Central memory CD4-positive, alpha-beta T cell (primary cell): ENCODE results near the gene SLC9A3.

ENCODE experiments used
- DNase-seq: peaks from one replicate; pipeline ENCODE4 v3.0.0; 2022

SLC9A3 gene

DNA sequence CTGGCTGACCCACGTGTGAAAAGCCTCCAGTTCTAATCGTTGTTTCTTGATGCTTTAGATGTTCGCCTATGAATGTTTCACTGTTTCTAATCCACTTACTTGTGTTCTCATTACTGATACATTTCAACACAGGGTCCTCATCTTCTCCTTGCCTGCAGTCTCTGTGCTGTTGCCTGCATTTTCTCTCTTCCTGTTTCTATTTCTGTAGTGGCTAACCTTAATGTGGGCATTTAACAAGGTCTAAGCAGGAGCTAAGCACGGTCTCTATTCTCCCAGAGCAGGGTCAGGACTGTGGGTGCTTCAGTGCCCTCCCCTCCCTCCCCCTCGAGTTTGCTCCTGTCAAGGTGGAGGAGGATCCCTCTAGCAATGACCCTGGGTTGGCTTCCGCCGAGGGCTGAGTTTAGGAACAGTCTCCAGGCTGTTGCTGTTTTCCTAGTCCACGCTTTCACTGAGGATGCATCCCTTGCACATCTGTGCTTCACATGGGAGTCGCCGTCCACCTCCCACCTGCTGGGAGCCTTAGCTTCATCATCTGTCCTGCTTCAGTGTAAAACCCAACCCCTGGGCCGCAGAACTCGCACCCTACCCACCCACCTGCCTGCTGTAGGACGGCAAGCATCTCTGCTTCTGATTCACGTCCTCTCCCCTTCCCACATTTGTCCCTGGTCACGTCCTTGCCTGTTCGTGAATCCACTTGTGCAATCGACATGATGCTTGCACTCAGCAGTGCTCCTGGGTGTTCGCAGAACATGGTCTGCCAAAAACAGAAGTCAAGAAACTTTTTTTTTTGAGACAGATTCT is 83.6 kb downstream of the SLC9A3 start:
- DNase-seq = no peak

DNA sequence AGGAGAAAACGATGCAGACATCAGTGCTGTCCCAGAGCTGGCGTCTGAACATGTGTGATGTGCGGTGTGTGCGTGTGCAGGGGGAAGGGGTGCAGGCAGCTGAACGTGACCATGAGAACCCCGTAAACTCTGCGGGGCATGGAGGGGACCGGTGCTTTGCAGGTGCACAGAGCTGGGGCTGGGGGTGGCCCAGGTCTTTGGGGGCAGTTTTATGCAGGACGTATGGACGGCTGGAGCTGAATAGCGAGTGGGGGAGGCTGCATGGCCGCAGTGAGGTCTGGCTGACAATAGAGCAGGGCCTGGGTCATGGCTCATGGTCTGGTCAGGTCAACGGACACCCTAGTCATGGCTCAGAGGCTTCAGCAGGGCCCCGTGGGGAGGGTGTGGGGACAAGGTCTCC is 84.6 kb downstream of the SLC9A3 start:
- DNase-seq = no peak

- no peak for DNase-seq
Measured at GRCh38 chr5:439181-439580, 85.1 kb downstream of the SLC9A3 start.

- DNase-seq = no peak
Measured at GRCh38 chr5:438481-438981, 85.7 kb downstream of the SLC9A3 start.

GRCh38 chr5:437281-437771 is 86.9 kb downstream of the SLC9A3 start:
- DNase-seq = no peak

DNA sequence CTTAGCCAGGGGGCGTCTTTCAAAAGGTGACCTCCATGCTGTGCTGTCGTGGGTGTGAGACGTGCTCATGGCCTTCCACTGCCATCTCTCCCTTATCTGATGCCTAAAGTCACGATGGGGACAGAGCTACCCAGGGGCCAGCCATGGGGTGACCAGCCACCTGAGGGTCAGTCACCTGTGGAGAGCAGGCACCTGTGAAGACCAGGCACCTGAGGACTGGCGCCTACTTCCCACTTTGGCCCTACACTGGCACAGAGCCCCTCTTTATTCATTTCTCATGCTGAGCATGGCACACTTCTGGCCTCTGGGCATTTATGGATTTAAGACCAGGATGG is 87.6 kb downstream of the SLC9A3 start:
- DNase-seq = no peak

GRCh38 chr5:435961-436640 is 88.1 kb downstream of the SLC9A3 start:
- no peak for DNase-seq

- no peak for DNase-seq
Measured at GRCh38 chr5:435156-435790, 89.0 kb downstream of the SLC9A3 start.

GRCh38 chr5:434443-435146 is 89.7 kb downstream of the SLC9A3 start:
- no peak for DNase-seq

DNA sequence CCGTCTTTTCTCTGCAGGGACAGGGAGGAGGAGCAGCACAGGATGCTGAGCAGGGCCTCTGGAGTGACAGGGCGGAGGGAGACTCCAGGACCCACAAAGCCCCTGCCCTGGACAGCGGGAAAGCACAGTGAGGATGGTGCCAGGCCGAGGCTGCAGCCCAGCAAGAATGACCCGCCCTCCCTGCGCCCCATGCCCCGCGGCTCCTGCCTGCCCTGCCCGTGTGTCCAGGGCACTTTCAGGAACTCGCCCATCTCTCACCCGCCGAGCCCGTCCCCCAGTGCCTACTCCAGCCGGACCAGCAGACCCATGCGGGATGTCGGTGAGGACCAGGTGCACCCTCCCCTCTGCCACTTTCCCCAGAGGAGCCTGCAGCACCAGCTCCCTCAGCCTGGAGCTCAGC is 90.4 kb downstream of the SLC9A3 start:
- no peak for DNase-seq

GRCh38 chr5:432928-433791 is 91.1 kb downstream of the SLC9A3 start:
- no peak for DNase-seq

DNA sequence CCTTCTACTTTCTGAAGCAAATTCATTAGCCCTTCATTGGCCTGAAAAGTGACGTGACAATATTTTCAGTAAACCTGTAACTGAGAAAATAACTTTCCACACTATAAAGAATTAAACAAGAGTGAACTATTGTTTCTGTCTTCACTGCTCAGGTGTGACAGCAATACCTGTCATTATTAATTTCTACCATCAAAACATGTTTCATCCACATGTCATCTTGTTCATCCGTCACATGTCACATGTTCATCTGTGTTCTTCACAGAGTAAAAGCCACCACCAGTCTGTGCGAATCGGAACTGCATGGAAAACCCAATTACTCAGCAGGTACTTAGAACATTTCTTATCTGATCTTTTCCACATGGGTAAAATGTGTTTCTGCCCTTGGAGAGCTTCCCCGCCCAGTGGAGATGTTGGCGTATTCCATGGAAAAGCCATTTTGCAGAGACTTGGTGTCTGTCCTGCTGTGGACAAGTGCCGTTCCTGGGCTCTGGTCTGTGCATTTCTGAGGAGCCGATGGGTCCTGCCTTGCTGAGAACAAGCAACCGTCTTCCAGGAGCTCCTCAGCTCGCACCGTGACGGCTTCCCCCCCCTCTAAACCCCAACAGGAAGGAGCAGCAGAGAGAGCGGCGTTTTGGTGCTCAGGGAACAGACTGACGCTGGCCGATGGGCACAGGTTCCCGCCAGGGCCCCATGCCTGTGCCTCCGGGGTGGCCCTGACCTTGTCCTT is 91.9 kb downstream of the SLC9A3 start:
- DNase-seq = no peak

GRCh38 chr5:431711-432050 is 92.6 kb downstream of the SLC9A3 start:
- no peak for DNase-seq

- DNase-seq = no peak
Measured at GRCh38 chr5:431001-431710, 93.1 kb downstream of the SLC9A3 start.

DNA sequence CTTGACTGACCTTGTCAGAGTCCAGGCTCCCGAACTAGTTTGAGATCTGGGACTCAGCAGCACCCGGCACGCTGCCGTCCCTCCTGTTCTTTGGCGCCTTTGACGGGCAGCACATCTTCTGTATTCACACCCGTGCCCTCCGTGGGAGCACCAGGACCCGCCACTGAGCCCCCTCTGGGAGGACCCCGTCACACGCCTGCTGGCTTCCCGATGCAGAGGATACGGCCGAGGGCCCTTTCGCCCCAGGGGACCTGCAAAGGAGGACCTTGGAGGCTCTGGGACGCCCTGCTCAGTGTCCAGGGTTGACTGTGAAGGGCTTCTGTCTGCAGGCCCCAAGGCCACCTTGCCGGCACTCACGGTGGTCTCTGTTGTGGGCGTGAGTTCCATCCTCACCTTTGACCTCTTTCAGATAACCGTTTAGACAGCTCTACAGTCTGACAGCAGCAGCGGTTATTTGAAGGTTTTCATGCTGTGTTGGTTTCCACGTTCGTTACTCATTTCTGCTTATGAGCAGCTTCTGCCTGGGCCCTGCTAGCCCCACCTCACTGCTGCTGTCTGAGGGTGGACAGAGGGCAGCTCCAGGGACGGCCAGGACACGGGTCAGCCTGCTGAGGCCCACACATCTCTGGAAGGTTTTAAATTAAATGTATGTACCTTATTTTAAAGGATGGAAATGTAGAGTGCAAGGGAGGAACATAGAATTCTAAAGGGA is 93.9 kb downstream of the SLC9A3 start:
- DNase-seq = no peak

- DNase-seq = no peak
Measured at GRCh38 chr5:429453-430188, 94.6 kb downstream of the SLC9A3 start.

GRCh38 chr5:428754-429452 is 95.3 kb downstream of the SLC9A3 start:
- DNase-seq = no peak

DNA sequence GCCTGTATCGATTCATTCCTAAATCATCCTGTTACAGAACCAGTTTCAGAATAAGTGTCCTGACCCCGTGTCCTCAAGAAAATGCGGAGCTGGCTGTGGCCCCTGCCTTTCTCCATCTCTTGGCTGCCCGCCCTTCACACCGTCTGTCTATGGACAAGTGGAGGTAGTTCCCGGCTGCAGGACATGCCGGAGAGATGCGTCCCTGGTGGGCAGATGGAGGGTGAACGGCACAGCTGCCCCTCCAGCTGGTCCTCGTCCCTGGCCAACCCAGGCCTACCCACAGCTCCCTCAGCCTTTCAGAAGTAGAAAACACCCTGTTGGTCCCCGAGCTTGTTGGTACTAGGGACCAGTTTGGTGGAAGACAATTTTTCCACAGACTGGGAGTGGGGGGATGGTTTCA is 96.0 kb downstream of the SLC9A3 start:
- DNase-seq = no peak
